ENCODE results near the gene TOX2.

TOX2 gene

GRCh38 chr20:44019638-44020335 lies 105.1 kb downstream of the TOX2 start:
- no peak for TF ChIP-seq POLR2AphosphoS5 (IDR thresholded peaks at IDR 0.05; ENCODE audit: low read depth, low read length)
- TF ChIP-seq POLR2A (IDR thresholded peaks at IDR 0.05; ENCODE audit: low read depth, low read length), result no peak
- TF ChIP-seq TAF1 (IDR thresholded peaks at IDR 0.05; ENCODE audit: borderline replicate concordance, low read depth, low read length), result no peak
- DNase-seq (ENCODE audit: insufficient read length), result no peak
- FAIRE-seq, result peak; percentile 50

- TF ChIP-seq POLR2AphosphoS5 (IDR thresholded peaks at IDR 0.05; ENCODE audit: low read depth, low read length) (no peak), POLR2A (IDR thresholded peaks at IDR 0.05; ENCODE audit: low read depth, low read length) (no peak), TAF1 (IDR thresholded peaks at IDR 0.05; ENCODE audit: borderline replicate concordance, low read depth, low read length) (no peak)
- no peak for FAIRE-seq
- DNase-seq (ENCODE audit: insufficient read length), result no peak
Measured at GRCh38 chr20:44020406-44021148, 105.9 kb downstream of the TOX2 start.

GRCh38 chr20:44021186-44021585 lies 106.5 kb downstream of the TOX2 start:
- DNase-seq (ENCODE audit: insufficient read length) (no peak), FAIRE-seq (no peak)
- TF ChIP-seq TAF1 (IDR thresholded peaks at IDR 0.05; ENCODE audit: borderline replicate concordance, low read depth, low read length) (no peak), POLR2A (IDR thresholded peaks at IDR 0.05; ENCODE audit: low read depth, low read length) (no peak), POLR2AphosphoS5 (IDR thresholded peaks at IDR 0.05; ENCODE audit: low read depth, low read length) (no peak)

GRCh38 chr20:44021900-44022299 lies 107.2 kb downstream of the TOX2 start:
- FAIRE-seq (no peak), DNase-seq (ENCODE audit: insufficient read length) (no peak)
- no peak for TF ChIP-seq POLR2A (IDR thresholded peaks at IDR 0.05; ENCODE audit: low read depth, low read length)
- TF ChIP-seq POLR2AphosphoS5 (IDR thresholded peaks at IDR 0.05; ENCODE audit: low read depth, low read length), result no peak
- no peak for TF ChIP-seq TAF1 (IDR thresholded peaks at IDR 0.05; ENCODE audit: borderline replicate concordance, low read depth, low read length)

GRCh38 chr20:44022464-44022863 lies 107.8 kb downstream of the TOX2 start:
- TF ChIP-seq TAF1 (IDR thresholded peaks at IDR 0.05; ENCODE audit: borderline replicate concordance, low read depth, low read length) (no peak), POLR2AphosphoS5 (IDR thresholded peaks at IDR 0.05; ENCODE audit: low read depth, low read length) (no peak), POLR2A (IDR thresholded peaks at IDR 0.05; ENCODE audit: low read depth, low read length) (no peak)
- DNase-seq (ENCODE audit: insufficient read length) (no peak), FAIRE-seq (no peak)

GRCh38 chr20:44023515-44024371 lies 109.1 kb downstream of the TOX2 start:
- FAIRE-seq (no peak), DNase-seq (ENCODE audit: insufficient read length) (no peak)
- TF ChIP-seq POLR2AphosphoS5 (IDR thresholded peaks at IDR 0.05; ENCODE audit: low read depth, low read length), result no peak
- no peak for TF ChIP-seq POLR2A (IDR thresholded peaks at IDR 0.05; ENCODE audit: low read depth, low read length)
- no peak for TF ChIP-seq TAF1 (IDR thresholded peaks at IDR 0.05; ENCODE audit: borderline replicate concordance, low read depth, low read length)

GRCh38 chr20:44024820-44025580 lies 110.3 kb downstream of the TOX2 start:
- TF ChIP-seq POLR2A (IDR thresholded peaks at IDR 0.05; ENCODE audit: low read depth, low read length) (no peak), TAF1 (IDR thresholded peaks at IDR 0.05; ENCODE audit: borderline replicate concordance, low read depth, low read length) (no peak), POLR2AphosphoS5 (IDR thresholded peaks at IDR 0.05; ENCODE audit: low read depth, low read length) (no peak)
- DNase-seq (ENCODE audit: insufficient read length) (no peak), FAIRE-seq (no peak)

GRCh38 chr20:44025756-44026155 lies 111.1 kb downstream of the TOX2 start:
- TF ChIP-seq POLR2A (IDR thresholded peaks at IDR 0.05; ENCODE audit: low read depth, low read length), result no peak
- TF ChIP-seq POLR2AphosphoS5 (IDR thresholded peaks at IDR 0.05; ENCODE audit: low read depth, low read length), result no peak
- TF ChIP-seq TAF1 (IDR thresholded peaks at IDR 0.05; ENCODE audit: borderline replicate concordance, low read depth, low read length), result no peak
- DNase-seq (ENCODE audit: insufficient read length) (no peak), FAIRE-seq (no peak)

- DNase-seq (ENCODE audit: insufficient read length) (no peak), FAIRE-seq (no peak)
- TF ChIP-seq POLR2AphosphoS5 (IDR thresholded peaks at IDR 0.05; ENCODE audit: low read depth, low read length) (no peak), TAF1 (IDR thresholded peaks at IDR 0.05; ENCODE audit: borderline replicate concordance, low read depth, low read length) (no peak), POLR2A (IDR thresholded peaks at IDR 0.05; ENCODE audit: low read depth, low read length) (no peak)
Measured at GRCh38 chr20:44026647-44027342, 112.1 kb downstream of the TOX2 start.

- no peak for DNase-seq (ENCODE audit: insufficient read length)
- no peak for FAIRE-seq
- TF ChIP-seq POLR2A (IDR thresholded peaks at IDR 0.05; ENCODE audit: low read depth, low read length) (no peak), TAF1 (IDR thresholded peaks at IDR 0.05; ENCODE audit: borderline replicate concordance, low read depth, low read length) (no peak), POLR2AphosphoS5 (IDR thresholded peaks at IDR 0.05; ENCODE audit: low read depth, low read length) (no peak)
Measured at GRCh38 chr20:44027343-44028002, 112.8 kb downstream of the TOX2 start.

Data from GM12892 (cell line).